Activated T-helper 2 cell treated with anti-CD3 and anti-CD28 coated beads, Interferon-gamma antibody, Interleukin-2, Interleukin-4, amounts not matched to agents 10 μg/mL and 5 μg/mL and 100 μg/mL, durations not matched to agents 14 hours and 24 hours and 36 hours (primary cell): Measurements from ENCODE around the gene PPARA. TPM values are rescaled to one million over a fixed set of nuclear protein-coding genes. Genes with fewer than 3 reads are reported as not detected.
"Not testable (repeated sequence)": the region's sequence is repeated elsewhere in the genome, so short reads cannot be mapped to it uniquely, and the experiment has no call there.

Experiments
- DNase-seq: peaks from one replicate; pipeline ENCODE4 v3.0.0; 2021; ENCODE audit warnings: low spot score
- H3K27ac Mint-ChIP-seq: one replicate; pipeline ENCODE4 v1.8.0; 2021; ENCODE audit warnings: mixed read lengths
- H3K27me3 Mint-ChIP-seq: one replicate; pipeline ENCODE4 v1.8.0; 2021; ENCODE audit warnings: low read depth, mixed read lengths
- H3K36me3 Mint-ChIP-seq: one replicate; pipeline ENCODE4 v1.8.0; 2021; ENCODE audit warnings: low read depth, mixed read lengths
- H3K4me1 Mint-ChIP-seq: one replicate; pipeline ENCODE4 v1.8.0; 2021; ENCODE audit warnings: low read depth, mixed read lengths
- H3K4me3 Mint-ChIP-seq: one replicate; pipeline ENCODE4 v1.8.0; 2021; ENCODE audit warnings: low read depth, mild to moderate bottlenecking, moderate library complexity, mixed read lengths
- H3K9me3 Mint-ChIP-seq: one replicate; pipeline ENCODE4 v1.8.0; 2021; ENCODE audit warnings: mixed read lengths
- intact Hi-C: fragments of 100-400 bp; cut with micrococcal nuclease; formaldehyde crosslinking; loops from one replicate; pipeline ENCODE4 v1.15.1; 2023
- total RNA-seq: library from RNA; stranded (reverse); gene quantifications from 2 replicates; pipeline ENCODE4 v1.2.3, GENCODE V29; 2022

Gene PPARA
- total RNA-seq, 1 donor from 2014 or later, result 14.0 TPM

GRCh38 chr22:46125311-46125710, 25.0 kb upstream of the PPARA start:
- intact Hi-C loops, result no loop called here
- no peaks in the 10 kb centered on the region for H3K27me3 Mint-ChIP-seq
- no peaks in the 10 kb centered on the region for H3K36me3 Mint-ChIP-seq
- no peaks in the 10 kb centered on the region for H3K9me3 Mint-ChIP-seq
- no peak for DNase-seq
- no peak overlapping the region for H3K27ac Mint-ChIP-seq
- H3K4me1 Mint-ChIP-seq, result no peaks in the 10 kb centered on the region
- H3K4me3 Mint-ChIP-seq, result no peak overlapping the region

GRCh38 chr22:46125816-46126765, 24.2 kb upstream of the PPARA start:
- no peak overlapping the region for H3K4me3 Mint-ChIP-seq
- DNase-seq, result no peak
- no peaks in the 10 kb centered on the region for H3K27me3 Mint-ChIP-seq

GRCh38 chr22:46126853-46127385, 23.4 kb upstream of the PPARA start:
- Mint-ChIP-seq H3K4me3 (no peak overlapping the region), H3K36me3 (no peaks in the 10 kb centered on the region), H3K27ac (no peak overlapping the region), H3K9me3 (no peaks in the 10 kb centered on the region), H3K27me3 (no peaks in the 10 kb centered on the region), H3K4me1 (no peaks in the 10 kb centered on the region)
- no peak for DNase-seq
- intact Hi-C loops, result no loop called here

More at GRCh38 chr22:46125816-46126765, 24.2 kb upstream of the PPARA start:
- Mint-ChIP-seq H3K9me3 (no peaks in the 10 kb centered on the region), H3K36me3 (no peaks in the 10 kb centered on the region), H3K4me1 (no peaks in the 10 kb centered on the region), H3K27ac (no peak overlapping the region)
- intact Hi-C loops, result no loop called here

- Mint-ChIP-seq H3K4me1 (no peaks in the 10 kb centered on the region), H3K27ac (no peak overlapping the region), H3K27me3 (no peaks in the 10 kb centered on the region), H3K4me3 (no peak overlapping the region), H3K9me3 (no peaks in the 10 kb centered on the region), H3K36me3 (no peaks in the 10 kb centered on the region)
- intact Hi-C loops, result no loop called here
- no peak for DNase-seq
These were observed 22.8 kb upstream of the PPARA start for GRCh38 chr22:46127556-46127955.

- no peaks in the 10 kb centered on the region for H3K9me3 Mint-ChIP-seq
- no peak overlapping the region for H3K27ac Mint-ChIP-seq
- H3K4me1 Mint-ChIP-seq, result no peaks in the 10 kb centered on the region
- H3K36me3 Mint-ChIP-seq, result no peaks in the 10 kb centered on the region
- intact Hi-C loops, result no loop called here
- DNase-seq, result no peak
- H3K27me3 Mint-ChIP-seq, result no peaks in the 10 kb centered on the region
- H3K4me3 Mint-ChIP-seq, result no peak overlapping the region
These were observed 21.7 kb upstream of the PPARA start for GRCh38 chr22:46128606-46129005.

GRCh38 chr22:46129390-46130041, 20.8 kb upstream of the PPARA start:
- no peaks in the 10 kb centered on the region for H3K36me3 Mint-ChIP-seq
- intact Hi-C loops, result no loop called here

GRCh38 chr22:46131151-46131587, 19.2 kb upstream of the PPARA start:
- no peaks in the 10 kb centered on the region for H3K4me1 Mint-ChIP-seq
- no peak for DNase-seq
- H3K4me3 Mint-ChIP-seq, result no peak overlapping the region
- H3K27me3 Mint-ChIP-seq, result no peaks in the 10 kb centered on the region
- H3K36me3 Mint-ChIP-seq, result no peaks in the 10 kb centered on the region
- no peaks in the 10 kb centered on the region for H3K9me3 Mint-ChIP-seq
- no peak overlapping the region for H3K27ac Mint-ChIP-seq
- intact Hi-C loops, result no loop called here

More at GRCh38 chr22:46129390-46130041, 20.8 kb upstream of the PPARA start:
- Mint-ChIP-seq H3K4me1 (no peaks in the 10 kb centered on the region), H3K9me3 (no peaks in the 10 kb centered on the region), H3K4me3 (no peak overlapping the region), H3K27me3 (no peaks in the 10 kb centered on the region), H3K27ac (no peak overlapping the region)
- DNase-seq, result no peak

- DNase-seq, H3K27me3 Mint-ChIP-seq, H3K9me3 Mint-ChIP-seq, H3K4me1 Mint-ChIP-seq, intact Hi-C loops, H3K27ac Mint-ChIP-seq, H3K4me3 Mint-ChIP-seq, H3K36me3 Mint-ChIP-seq: not testable (repeated sequence)
These were observed 18.0 kb upstream of the PPARA start for GRCh38 chr22:46132193-46132829.

GRCh38 chr22:46132830-46133587, 17.3 kb upstream of the PPARA start:
- Mint-ChIP-seq H3K27me3 (no peaks in the 10 kb centered on the region), H3K27ac (no peak overlapping the region), H3K4me1 (no peaks in the 10 kb centered on the region), H3K36me3 (no peaks in the 10 kb centered on the region), H3K4me3 (no peak overlapping the region), H3K9me3 (no peaks in the 10 kb centered on the region)
- DNase-seq, result no peak
- intact Hi-C loops, result no loop called here

GRCh38 chr22:46133588-46133855, 16.8 kb upstream of the PPARA start:
- no peaks in the 10 kb centered on the region for H3K9me3 Mint-ChIP-seq
- no peak overlapping the region for H3K27ac Mint-ChIP-seq
- no peaks in the 10 kb centered on the region for H3K27me3 Mint-ChIP-seq
- no peaks in the 10 kb centered on the region for H3K4me1 Mint-ChIP-seq
- intact Hi-C loops, result no loop called here
- DNase-seq, result no peak
- no peak overlapping the region for H3K4me3 Mint-ChIP-seq
- no peaks in the 10 kb centered on the region for H3K36me3 Mint-ChIP-seq

- H3K4me1 Mint-ChIP-seq, result no peaks in the 10 kb centered on the region
- intact Hi-C loops, result no loop called here
- no peak overlapping the region for H3K4me3 Mint-ChIP-seq
- no peaks in the 10 kb centered on the region for H3K36me3 Mint-ChIP-seq
- H3K27ac Mint-ChIP-seq, result no peak overlapping the region
- H3K9me3 Mint-ChIP-seq, result no peaks in the 10 kb centered on the region
- DNase-seq, result no peak
- H3K27me3 Mint-ChIP-seq, result no peaks in the 10 kb centered on the region
These were observed 16.1 kb upstream of the PPARA start for GRCh38 chr22:46134111-46134705.
